Stimulated activated CD4-positive, alpha-beta T cell treated with anti-CD3 and anti-CD28 coated beads, Interleukin-12 subunit alpha, Interleukin-12 subunit beta, amount 100 ng/mL, for 48 hours (primary cell): ENCODE results near the gene MAB21L4.

Experiments used
- DNase-seq, 3 donors: peaks; one replicate each; pipeline ENCODE4 v3.0.0-alpha.2; 2020; ENCODE audit warnings: low read depth in 2 of 3, low spot score in 1 of 3

Gene MAB21L4

GRCh38 chr2:240925568-240926515, 29.9 kb upstream of the MAB21L4 start:
- DNase-seq = no peak

GRCh38 chr2:240925191-240925567, 29.2 kb upstream of the MAB21L4 start:
- no peak for DNase-seq

GRCh38 chr2:240922982-240923537, 27.1 kb upstream of the MAB21L4 start:
- no peak for DNase-seq

GRCh38 chr2:240922245-240922981, 26.5 kb upstream of the MAB21L4 start:
- no peak for DNase-seq

GRCh38 chr2:240921995-240922244, 26.0 kb upstream of the MAB21L4 start:
- no peak for DNase-seq

- no peak for DNase-seq
Measured at GRCh38 chr2:240921311-240921994, 25.5 kb upstream of the MAB21L4 start.

- no peak for DNase-seq
Measured at GRCh38 chr2:240920783-240921231, 24.9 kb upstream of the MAB21L4 start.

- no peak for DNase-seq
Measured at GRCh38 chr2:240919786-240920782, 24.1 kb upstream of the MAB21L4 start.

GRCh38 chr2:240919161-240919781, 23.3 kb upstream of the MAB21L4 start:
- no peak for DNase-seq

GRCh38 chr2:240918258-240919091, 22.5 kb upstream of the MAB21L4 start:
- no peak for DNase-seq

GRCh38 chr2:240917684-240918257, 21.8 kb upstream of the MAB21L4 start:
- DNase-seq = no peak

- DNase-seq = no peak
Measured at GRCh38 chr2:240917009-240917683, 21.2 kb upstream of the MAB21L4 start.

- no peak for DNase-seq
Measured at GRCh38 chr2:240916571-240917008, 20.6 kb upstream of the MAB21L4 start.

- no peak for DNase-seq
Measured at GRCh38 chr2:240915526-240916341, 19.8 kb upstream of the MAB21L4 start.

- DNase-seq = no peak
Measured at GRCh38 chr2:240914645-240915525, 18.9 kb upstream of the MAB21L4 start.
